Superior temporal gyrus (tissue), 1 donor: ENCODE data around the gene OPCML.

Source experiments
- DNase-seq: peaks from one replicate; pipeline ENCODE4 v3.0.0-alpha.2; 2016; ENCODE audit errors: extremely low spot score

The OPCML gene

GRCh38 chr11:132504501-132505041 lies 1027.7 kb downstream of the OPCML start:
- DNase-seq, result no peak

- no peak for DNase-seq
These were observed 1030.9 kb downstream of the OPCML start for GRCh38 chr11:132501356-132501755.

GRCh38 chr11:132499661-132500060 lies 1032.6 kb downstream of the OPCML start:
- peak; percentile 44 for DNase-seq

- no peak for DNase-seq
These were observed 1036.0 kb downstream of the OPCML start for GRCh38 chr11:132496341-132496740.

GRCh38 chr11:132493801-132494200 lies 1038.5 kb downstream of the OPCML start:
- DNase-seq, result no peak

GRCh38 chr11:132490978-132491377 lies 1041.3 kb downstream of the OPCML start:
- DNase-seq, result no peak

GRCh38 chr11:132486060-132486459 lies 1046.2 kb downstream of the OPCML start:
- no peak for DNase-seq

GRCh38 chr11:132475026-132475425 lies 1057.3 kb downstream of the OPCML start:
- no peak for DNase-seq

GRCh38 chr11:132472411-132473172 lies 1059.7 kb downstream of the OPCML start:
- DNase-seq, result peak; percentile 61

GRCh38 chr11:132471466-132471865 lies 1060.8 kb downstream of the OPCML start:
- DNase-seq, result no peak

- DNase-seq, result no peak
These were observed 1065.3 kb downstream of the OPCML start for GRCh38 chr11:132466983-132467382.

- DNase-seq, result no peak
These were observed 1067.4 kb downstream of the OPCML start for GRCh38 chr11:132464939-132465338.

GRCh38 chr11:132464003-132464342 lies 1068.3 kb downstream of the OPCML start:
- DNase-seq, result no peak

- DNase-seq, result no peak
These were observed 1068.9 kb downstream of the OPCML start for GRCh38 chr11:132463295-132464002.

- no peak for DNase-seq
These were observed 1072.6 kb downstream of the OPCML start for GRCh38 chr11:132459736-132460135.

- DNase-seq, result no peak
These were observed 1074.9 kb downstream of the OPCML start for GRCh38 chr11:132457445-132457844.

- DNase-seq, result no peak
These were observed 1075.5 kb downstream of the OPCML start for GRCh38 chr11:132456751-132457328.

- no peak for DNase-seq
These were observed 1077.3 kb downstream of the OPCML start for GRCh38 chr11:132455044-132455443.

GRCh38 chr11:132453406-132453805 lies 1078.9 kb downstream of the OPCML start:
- no peak for DNase-seq

- no peak for DNase-seq
These were observed 1079.7 kb downstream of the OPCML start for GRCh38 chr11:132452616-132453015.

- no peak for DNase-seq
These were observed 1080.2 kb downstream of the OPCML start for GRCh38 chr11:132451942-132452601.

- DNase-seq, result no peak
These were observed 1081.7 kb downstream of the OPCML start for GRCh38 chr11:132450631-132451030.
